ENCODE data around the gene TSPAN18.

The TSPAN18 gene

DNA sequence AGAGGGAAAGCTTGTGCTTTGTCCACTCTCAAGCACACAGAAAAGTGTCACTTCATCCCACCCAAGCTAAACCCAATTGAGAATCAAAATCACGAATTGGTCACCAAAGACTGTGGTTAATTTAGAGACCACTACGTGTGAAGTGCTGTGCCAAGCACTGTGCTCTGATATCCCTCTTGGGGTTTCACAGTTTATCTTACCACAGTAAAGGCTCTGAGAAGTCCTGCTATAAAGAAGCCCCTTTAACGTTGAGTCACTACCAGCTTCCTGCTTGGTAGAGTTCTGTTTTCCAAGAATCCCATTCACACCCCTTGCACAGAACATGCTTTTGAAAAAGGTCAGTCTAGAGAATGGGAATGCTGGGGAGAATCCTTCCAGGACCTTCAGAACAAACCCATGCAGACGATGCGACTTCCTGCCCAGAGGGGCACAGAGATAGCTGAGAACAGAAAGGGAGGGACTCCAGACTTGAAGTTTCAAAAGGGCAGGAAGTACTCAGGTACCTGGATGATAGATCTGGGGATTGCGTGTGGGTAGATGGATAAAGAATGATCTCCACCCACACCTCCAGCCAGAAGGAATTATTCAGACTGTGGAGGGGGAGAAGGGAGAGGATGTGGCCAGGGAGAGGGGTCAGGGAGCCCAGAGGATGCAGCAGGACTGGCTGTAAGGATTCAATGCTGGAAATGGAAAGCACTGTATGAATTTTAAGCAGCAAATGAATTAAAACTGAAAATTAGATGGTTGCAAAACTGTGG lies 18.1 kb upstream of the TSPAN18 start (continued):
- TF ChIP-seq, protein P1, sequence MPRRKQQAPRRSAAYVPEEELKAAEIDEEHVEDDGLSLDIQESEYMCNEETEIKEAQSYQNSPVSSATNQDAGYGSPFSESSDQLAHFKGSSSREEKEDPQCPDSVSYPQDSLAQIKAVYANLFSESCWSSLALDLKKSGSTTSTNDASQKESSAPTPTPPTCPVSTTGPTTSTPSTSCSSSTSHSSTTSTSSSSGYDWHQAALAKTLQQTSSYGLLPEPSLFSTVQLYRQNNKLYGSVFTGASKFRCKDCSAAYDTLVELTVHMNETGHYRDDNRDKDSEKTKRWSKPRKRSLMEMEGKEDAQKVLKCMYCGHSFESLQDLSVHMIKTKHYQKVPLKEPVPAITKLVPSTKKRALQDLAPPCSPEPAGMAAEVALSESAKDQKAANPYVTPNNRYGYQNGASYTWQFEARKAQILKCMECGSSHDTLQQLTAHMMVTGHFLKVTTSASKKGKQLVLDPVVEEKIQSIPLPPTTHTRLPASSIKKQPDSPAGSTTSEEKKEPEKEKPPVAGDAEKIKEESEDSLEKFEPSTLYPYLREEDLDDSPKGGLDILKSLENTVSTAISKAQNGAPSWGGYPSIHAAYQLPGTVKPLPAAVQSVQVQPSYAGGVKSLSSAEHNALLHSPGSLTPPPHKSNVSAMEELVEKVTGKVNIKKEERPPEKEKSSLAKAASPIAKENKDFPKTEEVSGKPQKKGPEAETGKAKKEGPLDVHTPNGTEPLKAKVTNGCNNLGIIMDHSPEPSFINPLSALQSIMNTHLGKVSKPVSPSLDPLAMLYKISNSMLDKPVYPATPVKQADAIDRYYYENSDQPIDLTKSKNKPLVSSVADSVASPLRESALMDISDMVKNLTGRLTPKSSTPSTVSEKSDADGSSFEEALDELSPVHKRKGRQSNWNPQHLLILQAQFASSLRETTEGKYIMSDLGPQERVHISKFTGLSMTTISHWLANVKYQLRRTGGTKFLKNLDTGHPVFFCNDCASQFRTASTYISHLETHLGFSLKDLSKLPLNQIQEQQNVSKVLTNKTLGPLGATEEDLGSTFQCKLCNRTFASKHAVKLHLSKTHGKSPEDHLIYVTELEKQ (tag by site-specific recombination; IDR thresholded peaks at IDR 0.05; ENCODE audit: borderline replicate concordance), result no peak
- no peak for TF ChIP-seq SCRT2 (tag by site-specific recombination; IDR thresholded peaks at IDR 0.05)
- TF ChIP-seq ZNF266 (tag by site-specific recombination; IDR thresholded peaks at IDR 0.05; ENCODE audit: low read depth), result no peak
- no peak for TF ChIP-seq ZNF239 (tag by site-specific recombination; IDR thresholded peaks at IDR 0.05)

GRCh38 chr11:44709281-44709562 lies 17.5 kb upstream of the TSPAN18 start:
- ChIA-PET POLR2A (no interaction called here), CTCF (interaction anchor here (0.5 kb wide), 1 partner anchor 618 kb away, joined by 3 read pairs; no protein-coding TSS in a partner anchor)
- H3K36me3 ChIP-seq (ENCODE audit: control insufficient read depth in 2 of 2, insufficient read depth in 1 of 2, low read length in 2 of 2), result no peaks in the 10 kb centered on the region
- H3K4me3 ChIP-seq (ENCODE audit: low read depth, low read length), result no peak overlapping the region
- TF ChIP-seq ZNF174 (tag by site-specific recombination; IDR thresholded peaks at IDR 0.05) (no peak), ZNF121 (tag by site-specific recombination; IDR thresholded peaks at IDR 0.05) (no peak), WT1 (tag by site-specific recombination; IDR thresholded peaks at IDR 0.05) (no peak), ZNF645 (tag by site-specific recombination; IDR thresholded peaks at IDR 0.05) (no peak), ZNF274 (IDR thresholded peaks at IDR 0.05; ENCODE audit: low read length) (no peak), ZNF274 (tag by site-specific recombination; IDR thresholded peaks at IDR 0.05; ENCODE audit: borderline replicate concordance) (no peak), ZNF169 (tag by site-specific recombination; IDR thresholded peaks at IDR 0.05) (no peak), ZNF155 (tag by site-specific recombination; IDR thresholded peaks at IDR 0.05) (no peak), ZNF292 (tag by site-specific recombination; IDR thresholded peaks at IDR 0.05; ENCODE audit: borderline replicate concordance, low read depth) (no peak), ZNF707 (tag by site-specific recombination; IDR thresholded peaks at IDR 0.05) (no peak), ZNF639 (tag by site-specific recombination; IDR thresholded peaks at IDR 0.05) (no peak), ZBTB48 (tag by site-specific recombination; IDR thresholded peaks at IDR 0.05) (no peak), ZNF350 (tag by site-specific recombination; IDR thresholded peaks at IDR 0.05) (no peak), ZNF302 (tag by site-specific recombination; IDR thresholded peaks at IDR 0.05; ENCODE audit: low read depth) (no peak), ZNF621 (tag by site-specific recombination; IDR thresholded peaks at IDR 0.05) (no peak), ZBTB7A (tag by site-specific recombination; IDR thresholded peaks at IDR 0.05; ENCODE audit: low read depth) (no peak), ZNF157 (tag by site-specific recombination; IDR thresholded peaks at IDR 0.05) (no peak), ZBTB17 (tag by site-specific recombination; IDR thresholded peaks at IDR 0.05) (no peak), ZNF596 (tag by site-specific recombination; IDR thresholded peaks at IDR 0.05) (no peak), KLF1 (tag by site-specific recombination; IDR thresholded peaks at IDR 0.05) (no peak)
- TF ChIP-seq, protein P2, sequence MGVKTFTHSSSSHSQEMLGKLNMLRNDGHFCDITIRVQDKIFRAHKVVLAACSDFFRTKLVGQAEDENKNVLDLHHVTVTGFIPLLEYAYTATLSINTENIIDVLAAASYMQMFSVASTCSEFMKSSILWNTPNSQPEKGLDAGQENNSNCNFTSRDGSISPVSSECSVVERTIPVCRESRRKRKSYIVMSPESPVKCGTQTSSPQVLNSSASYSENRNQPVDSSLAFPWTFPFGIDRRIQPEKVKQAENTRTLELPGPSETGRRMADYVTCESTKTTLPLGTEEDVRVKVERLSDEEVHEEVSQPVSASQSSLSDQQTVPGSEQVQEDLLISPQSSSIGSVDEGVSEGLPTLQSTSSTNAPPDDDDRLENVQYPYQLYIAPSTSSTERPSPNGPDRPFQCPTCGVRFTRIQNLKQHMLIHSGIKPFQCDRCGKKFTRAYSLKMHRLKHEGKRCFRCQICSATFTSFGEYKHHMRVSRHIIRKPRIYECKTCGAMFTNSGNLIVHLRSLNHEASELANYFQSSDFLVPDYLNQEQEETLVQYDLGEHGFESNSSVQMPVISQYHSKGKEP (tag by site-specific recombination; IDR thresholded peaks at IDR 0.05), result no peak
- no peaks in the 10 kb centered on the region for H3K4me1 ChIP-seq (ENCODE audit: control insufficient read depth, insufficient read depth, low read length)
- no peaks in the 10 kb centered on the region for H3K9me3 ChIP-seq (ENCODE audit: control insufficient read depth, insufficient read depth, low read depth, low read length)
- no peak overlapping the region for H3K27ac ChIP-seq (ENCODE audit: extremely low read depth, low read depth, low read length)
